Right lobe of liver (tissue), 6 donors: Measurements from ENCODE around the gene LAPTM5. TPM values are rescaled to one million over a fixed set of nuclear protein-coding genes. Genes with fewer than 3 reads are reported as not detected.

Experiments
- ATAC-seq, 4 donors: fragments of 200-7000 bp; cut with Tn5 transposase; one replicate each; pipeline ENCODE4 v1.9.1; 2020; ENCODE audit warnings: mild to moderate bottlenecking in 4 of 4, moderate library complexity in 4 of 4
- DNase-seq, 3 donors: peaks; one replicate each; pipeline ENCODE4 v3.0.0-alpha.2; 2020
- H3K27ac ChIP-seq, 3 donors: fragments of 200-600 bp; one replicate each; pipeline ENCODE4 v1.8.0; 2022
- H3K27me3 ChIP-seq, 2 donors: fragments of 200-600 bp; one replicate each; pipeline ENCODE4 v1.8.0; 2022
- H3K36me3 ChIP-seq, 4 donors: fragments of 200-600 bp; sonication (generic) in 1 of 4; one replicate each; pipeline versions ENCODE4 v1.5.1 to v1.8.0; 2017 to 2022; ENCODE audit warnings: control low read depth in 1 of 4
- H3K4me1 ChIP-seq, 4 donors: fragments of 200-600 bp; sonication (generic) in 1 of 4; one replicate each; pipeline versions ENCODE4 v1.5.1 to v1.8.0; 2017 to 2022; ENCODE audit warnings: control low read depth in 1 of 4
- H3K4me3 ChIP-seq, 3 donors: fragments of 200-600 bp; one replicate each; pipeline ENCODE4 v1.8.0; 2022
- H3K9me3 ChIP-seq, 4 donors: fragments of 200-600 bp; sonication (generic) in 1 of 4; one replicate each; pipeline versions ENCODE4 v1.5.1 to v1.8.0; 2017 to 2022; ENCODE audit warnings: control low read depth in 1 of 4
- POLR2A ChIP-seq: fragments of 450-650 bp; IDR thresholded peaks from one replicate; pipeline ENCODE4 v1.6.1; 2017; ENCODE audit warnings: antibody characterized with exemption, mild to moderate bottlenecking
- WGBS: methylation state at CpG from one replicate; pipeline ENCODE4 v1.1.6; 2018; ENCODE audit warnings: low coverage, low lambda C conversion rate; ENCODE audit not compliant: insufficient coverage; ENCODE audit errors: missing lambda C conversion rate; 5-methylcytosine and 5-hydroxymethylcytosine counted together
- intact Hi-C, 2 donors: fragments of 100-400 bp; cut with DNase I; formaldehyde crosslinking; loops; one replicate each; pipeline versions ENCODE4 v1.11.2 to v1.14.1; 2022
- total RNA-seq, 6 experiments: library from RNA; depleted of rRNA in 2 of 6; stranded (reverse); fragments of >200 nt in 2 of 6; fragmentation: NEBNext Ultra II Directional in 3 of 6; extraction: Animal tissue kit (Norgen Biotek cat#: 25700) in 3 of 6; gene quantifications; one replicate each; pipeline versions ENCODE4 v1.1.0 to v1.2.4, GENCODE V29; 2016 to 2023
- TF ChIP-seq, protein P1 (sequence below), 4 donors: fragments of 200-600 bp in 3 of 4; fragments of 450-650 bp in 1 of 4; IDR thresholded peaks; one replicate each; pipeline versions ENCODE4 v1.5.1 to v1.8.0; 2016 to 2022; ENCODE audit warnings: antibody characterized with exemption in 4 of 4, mild to moderate bottlenecking in 2 of 4
- donor health status: DM: no; HTN: yes; CAD: no.
- donor health status: DM: no; HTN: no; CAD: no.
- donor health status: DM: no; HTN: no; CAD: no.
- donor health status: DM: no; HTN: yes; CAD: no.
- donor health status: DM: no; HTN: yes; CAD: no.

The LAPTM5 gene
- total RNA-seq, 6 experiments from 2014 or later, result 21.2 to 81.0 (median 29.8) TPM

- Histone ChIP-seq H3K27ac (no peak overlapping the region), H3K36me3 (no peaks in the 10 kb centered on the region), H3K9me3 (no peaks in the 10 kb centered on the region), H3K4me1 (peaks cover 0 to 11% (median 5%) of the 10 kb centered on the region in 4 donors), H3K4me3 (no peak overlapping the region), H3K27me3 (no peaks in the 10 kb centered on the region)
- TF ChIP-seq POLR2A, result no peak
- TF ChIP-seq, protein P1, sequence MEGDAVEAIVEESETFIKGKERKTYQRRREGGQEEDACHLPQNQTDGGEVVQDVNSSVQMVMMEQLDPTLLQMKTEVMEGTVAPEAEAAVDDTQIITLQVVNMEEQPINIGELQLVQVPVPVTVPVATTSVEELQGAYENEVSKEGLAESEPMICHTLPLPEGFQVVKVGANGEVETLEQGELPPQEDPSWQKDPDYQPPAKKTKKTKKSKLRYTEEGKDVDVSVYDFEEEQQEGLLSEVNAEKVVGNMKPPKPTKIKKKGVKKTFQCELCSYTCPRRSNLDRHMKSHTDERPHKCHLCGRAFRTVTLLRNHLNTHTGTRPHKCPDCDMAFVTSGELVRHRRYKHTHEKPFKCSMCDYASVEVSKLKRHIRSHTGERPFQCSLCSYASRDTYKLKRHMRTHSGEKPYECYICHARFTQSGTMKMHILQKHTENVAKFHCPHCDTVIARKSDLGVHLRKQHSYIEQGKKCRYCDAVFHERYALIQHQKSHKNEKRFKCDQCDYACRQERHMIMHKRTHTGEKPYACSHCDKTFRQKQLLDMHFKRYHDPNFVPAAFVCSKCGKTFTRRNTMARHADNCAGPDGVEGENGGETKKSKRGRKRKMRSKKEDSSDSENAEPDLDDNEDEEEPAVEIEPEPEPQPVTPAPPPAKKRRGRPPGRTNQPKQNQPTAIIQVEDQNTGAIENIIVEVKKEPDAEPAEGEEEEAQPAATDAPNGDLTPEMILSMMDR (IDR thresholded peaks at IDR 0.05), result no peak
- intact Hi-C loops, result loop anchor here (5.0 kb wide), 1 partner anchor 56 kb away; the partner anchor contains the start of gene MATN1 (in 2 of the 2)
- WGBS, result 46% methylated on average over 9 of the region's 11 CpGs
- DNase-seq, result peak in 2 of 3 donors; percentile 36 to 65
- ATAC-seq, result no peak
Measured at GRCh38 chr1:30778154-30778978, 20.8 kb upstream of the LAPTM5 start.

DNA sequence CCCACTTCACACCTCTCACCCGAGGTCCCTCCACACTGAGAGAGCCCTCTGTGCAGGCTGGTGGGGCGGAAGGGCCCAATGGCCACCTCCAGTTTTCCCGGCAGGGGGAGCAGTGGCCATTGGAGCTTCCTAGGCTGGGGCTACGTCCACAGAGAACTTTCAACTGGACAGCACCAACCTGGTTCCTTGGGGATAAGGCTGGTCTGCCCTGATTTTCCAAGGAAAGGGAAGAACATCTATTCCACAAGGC lies 20.3 kb upstream of the LAPTM5 start:
- no peaks in the 10 kb centered on the region for H3K9me3 ChIP-seq
- intact Hi-C loops, result loop anchor here (5.0 kb wide), 1 partner anchor 56 kb away; the partner anchor contains the start of gene MATN1 (in 2 of the 2)
- ATAC-seq, result no peak
- no CpG with 5 or more reads among the region's 4 CpGs for WGBS
- no peak overlapping the region for H3K4me3 ChIP-seq
- no peaks in the 10 kb centered on the region for H3K36me3 ChIP-seq
- peaks cover 0 to 5% (median 2%) of the 10 kb centered on the region in 4 donors for H3K4me1 ChIP-seq
- no peak for TF ChIP-seq POLR2A
- TF ChIP-seq, protein P1 (IDR thresholded peaks at IDR 0.05), result peak in 2 of 4 donors; percentile 11 to 14
- H3K27me3 ChIP-seq, result no peaks in the 10 kb centered on the region
- DNase-seq, result peak in 1 of 3 donors; percentile 40
- H3K27ac ChIP-seq, result no peak overlapping the region

DNA sequence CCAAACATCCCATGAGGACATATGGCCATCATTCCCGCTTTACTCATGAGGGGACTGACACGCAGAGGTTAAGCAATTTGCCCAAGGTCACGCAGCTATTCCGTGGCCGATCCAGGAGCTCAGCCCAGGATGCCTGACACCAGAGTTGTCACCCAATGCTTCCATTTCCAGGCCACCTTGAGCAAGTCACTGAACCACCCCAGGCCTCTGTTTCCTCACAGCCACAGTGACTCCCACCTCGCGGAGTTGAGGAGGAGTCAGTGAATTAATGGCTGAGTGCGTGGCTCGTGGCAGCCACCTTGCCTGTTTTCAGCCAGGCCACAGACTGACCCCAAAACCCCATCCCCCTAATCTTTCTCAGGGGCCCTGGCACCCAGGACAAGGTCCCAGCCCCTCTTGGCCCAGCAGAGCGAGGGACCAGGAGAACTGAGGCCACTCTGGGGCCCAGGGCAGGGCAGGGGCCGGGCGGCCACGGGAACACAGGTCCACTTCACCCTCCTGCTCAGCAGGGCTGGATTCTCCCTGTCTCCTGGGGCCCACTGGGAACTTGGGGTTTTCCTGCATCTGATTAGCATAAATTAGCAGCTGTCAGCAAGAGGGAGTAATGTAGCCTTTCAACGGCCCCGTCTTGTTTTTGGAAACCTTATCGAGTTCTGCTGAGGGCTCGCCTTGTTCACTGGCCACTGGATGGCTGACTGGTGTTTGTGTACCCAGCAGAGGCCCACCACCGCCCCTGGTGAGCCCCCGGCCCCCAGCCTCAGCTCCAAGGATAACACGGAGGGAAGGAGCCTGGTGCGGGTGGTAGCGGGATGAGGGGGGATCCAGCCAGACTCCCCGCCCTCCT lies 19.7 kb upstream of the LAPTM5 start:
- H3K4me1 ChIP-seq, result no peaks in the 10 kb centered on the region
- WGBS, result 80% methylated on average over 3 of the region's 23 CpGs
- no peak overlapping the region for H3K27ac ChIP-seq
- TF ChIP-seq, protein P1 (IDR thresholded peaks at IDR 0.05), result no peak
- no peak for TF ChIP-seq POLR2A
- no peaks in the 10 kb centered on the region for H3K27me3 ChIP-seq
- intact Hi-C loops, result loop anchor here (5.0 kb wide), 1 partner anchor 55 kb away; the partner anchor contains the start of gene MATN1 (in 2 of the 2)
- H3K9me3 ChIP-seq, result no peaks in the 10 kb centered on the region
- ATAC-seq, result no peak
- no peak overlapping the region for H3K4me3 ChIP-seq
- DNase-seq, result peak in 1 of 3 donors; percentile 28
- no peaks in the 10 kb centered on the region for H3K36me3 ChIP-seq

- Histone ChIP-seq H3K27me3 (no peaks in the 10 kb centered on the region), H3K4me1 (no peaks in the 10 kb centered on the region), H3K9me3 (no peaks in the 10 kb centered on the region), H3K4me3 (no peak overlapping the region), H3K36me3 (no peaks in the 10 kb centered on the region), H3K27ac (no peak overlapping the region)
- TF ChIP-seq POLR2A, result no peak
- TF ChIP-seq, protein P1 (IDR thresholded peaks at IDR 0.05), result no peak
- intact Hi-C loops, result loop anchor here (5.0 kb wide), 1 partner anchor 54 kb away; the partner anchor contains the start of gene MATN1 (in 2 of the 2)
- 78% methylated on average over 6 of the region's 18 CpGs for WGBS
- DNase-seq (peak in 1 of 3 donors; percentile 39), ATAC-seq (no peak)
Measured at GRCh38 chr1:30776097-30777059, 18.8 kb upstream of the LAPTM5 start.
